GM19324 (cell line): Measurements from ENCODE around the gene ST6GALNAC3.
"Not testable (repeated sequence)": the region's sequence is repeated elsewhere in the genome, so short reads cannot be mapped to it uniquely, and the experiment has no call there.

Experiments used
- ATAC-seq: cut with Tn5 transposase; IDR thresholded peaks from one replicate; pipeline ENCODE4 v1.9.1; 2021; ENCODE audit warnings: mild to moderate bottlenecking, moderate library complexity; ENCODE audit not compliant: unreplicated experiment, low FRiP score

The ST6GALNAC3 gene

DNA sequence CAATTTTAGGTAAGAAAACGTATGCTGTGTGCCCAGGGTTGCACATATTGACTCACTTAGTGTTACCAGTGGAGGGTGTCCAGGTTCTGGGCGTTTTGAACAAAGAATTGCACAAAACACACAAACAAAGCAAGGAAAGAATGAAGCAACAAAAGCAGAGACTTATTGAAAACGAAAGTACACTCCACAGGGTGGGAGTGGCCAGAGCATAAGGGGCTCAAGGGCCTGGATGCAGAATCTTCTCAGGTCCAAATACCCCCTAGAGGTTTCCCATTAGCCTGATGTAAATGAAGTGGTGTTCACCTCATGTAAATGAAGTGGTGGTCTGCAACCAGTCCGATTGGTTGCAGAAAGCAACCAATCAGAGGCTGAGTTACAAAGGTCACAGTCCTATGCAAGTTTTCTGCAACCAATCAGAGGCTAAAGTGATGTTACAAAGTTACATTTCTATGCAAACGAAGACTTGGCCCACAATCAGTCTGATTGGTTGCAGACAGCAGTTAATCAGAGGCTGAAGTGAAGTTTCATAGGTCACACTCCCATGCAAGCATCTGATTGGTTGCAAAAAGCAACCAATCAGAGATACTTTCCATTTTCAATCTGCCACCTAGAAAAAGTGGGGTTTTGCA is 228.3 kb downstream of the ST6GALNAC3 start:
- ATAC-seq: no peak

DNA sequence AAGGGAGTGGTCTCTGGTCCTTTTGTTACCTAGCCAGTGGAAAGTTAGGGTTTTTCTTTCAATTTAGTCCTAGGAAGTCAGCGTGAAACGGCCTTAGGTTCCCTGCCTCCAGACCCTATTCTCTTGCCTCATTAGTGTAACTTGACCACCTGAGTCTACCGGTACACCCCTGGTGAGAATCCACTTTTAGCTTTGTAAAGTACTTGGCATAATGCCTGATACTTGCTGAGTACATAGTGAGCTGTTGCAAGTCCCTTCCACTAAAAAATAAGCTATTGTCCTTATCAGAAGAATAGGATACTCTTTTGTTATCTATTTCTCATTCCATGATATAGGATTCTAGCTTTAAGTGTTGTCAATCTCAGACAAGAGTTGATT is 228.8 kb downstream of the ST6GALNAC3 start:
- no peak for ATAC-seq

DNA sequence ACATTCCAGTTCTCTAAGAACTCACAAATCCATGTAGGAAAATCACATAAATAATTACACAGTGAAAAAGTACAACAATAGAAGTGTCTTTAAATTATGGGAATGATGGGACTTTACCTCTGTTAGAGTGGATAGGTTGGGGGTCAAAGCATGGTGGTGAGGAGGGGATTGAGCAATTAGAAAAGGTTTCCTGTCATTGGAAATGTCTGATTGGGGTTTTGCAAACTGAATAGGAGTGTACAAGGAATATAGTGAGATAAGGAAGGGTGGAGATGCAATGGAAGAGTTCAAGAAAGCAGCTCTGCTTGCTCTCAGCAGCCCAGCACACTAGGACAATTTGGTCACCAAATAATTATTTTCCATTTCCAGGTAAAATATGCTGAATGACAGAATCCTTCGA is 238.8 kb downstream of the ST6GALNAC3 start:
- no peak for ATAC-seq

DNA sequence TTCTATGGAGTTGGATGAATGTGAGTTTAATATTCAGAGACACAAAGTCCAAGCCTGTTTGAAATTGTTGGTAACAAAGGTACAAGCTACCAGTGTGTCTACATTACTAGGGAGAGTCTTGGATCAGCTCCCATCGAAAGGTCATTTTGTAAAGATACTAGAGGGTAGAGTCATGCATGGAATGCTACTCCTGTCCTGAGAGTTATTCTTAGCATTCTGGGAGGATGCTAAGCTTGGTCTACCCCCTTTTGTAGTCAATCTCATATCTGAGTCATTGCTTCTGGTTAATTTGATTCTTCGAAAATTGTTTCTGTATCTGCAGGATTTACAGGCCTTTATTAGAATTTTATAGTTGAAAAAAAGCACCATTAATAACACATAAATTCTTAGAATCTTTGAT is 240.2 kb downstream of the ST6GALNAC3 start:
- ATAC-seq: no peak

DNA sequence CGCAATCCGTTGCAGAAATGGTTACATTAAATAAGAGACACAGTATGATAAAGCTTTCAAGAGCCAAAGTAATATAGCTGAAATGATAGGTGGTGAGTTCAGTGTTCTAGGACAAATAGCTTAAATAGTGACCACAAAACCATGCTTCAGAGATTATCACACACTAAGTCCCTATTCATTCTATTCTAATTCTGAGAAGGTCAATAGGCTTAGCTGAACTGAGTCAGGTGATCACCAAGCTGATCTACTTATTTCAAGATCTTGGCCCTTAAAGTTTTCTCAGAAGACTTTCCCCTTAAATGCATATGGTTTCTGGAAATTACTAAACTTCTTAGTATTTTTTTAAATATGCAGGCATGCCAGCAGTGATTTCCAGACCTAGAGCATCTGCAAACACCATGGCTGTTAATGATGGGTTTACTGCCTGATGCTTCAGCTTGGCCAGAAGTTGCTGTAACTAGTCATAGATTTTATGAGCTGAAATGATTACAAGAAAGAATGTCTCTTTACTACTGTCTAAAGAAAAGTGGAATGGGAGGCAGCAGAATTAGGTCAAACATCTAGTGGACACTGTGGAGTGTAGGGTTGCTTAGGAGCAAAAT is 242.9 kb downstream of the ST6GALNAC3 start:
- ATAC-seq: no peak

DNA sequence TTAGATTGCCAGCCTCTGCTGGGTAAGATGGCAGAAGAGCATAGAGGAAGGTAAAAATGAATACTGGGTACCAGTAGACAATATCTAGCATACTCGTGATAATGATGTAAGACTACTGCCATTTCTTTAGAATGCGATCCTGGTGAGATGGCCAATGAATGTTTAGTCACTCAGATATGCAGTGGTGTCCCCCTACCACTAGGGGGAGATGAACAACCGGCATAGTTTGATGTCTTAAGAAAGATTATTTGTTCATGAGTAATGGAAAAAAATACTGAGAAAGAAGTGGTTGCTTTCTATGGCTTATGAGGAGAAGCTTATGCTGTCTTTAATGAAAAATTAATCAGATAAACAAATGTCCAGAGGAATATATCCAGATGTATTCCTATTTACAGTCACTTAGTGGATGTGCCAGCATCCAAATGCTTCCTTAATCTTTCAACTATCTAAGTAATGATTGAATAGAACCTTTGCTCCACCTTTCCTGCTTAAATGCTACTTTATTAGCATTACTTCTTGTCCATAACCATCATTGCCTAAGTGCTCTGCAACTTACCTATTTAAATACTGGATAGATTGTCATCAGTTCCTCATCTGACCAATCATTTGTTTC is 256.6 kb downstream of the ST6GALNAC3 start:
- peak; percentile 71 for ATAC-seq

DNA sequence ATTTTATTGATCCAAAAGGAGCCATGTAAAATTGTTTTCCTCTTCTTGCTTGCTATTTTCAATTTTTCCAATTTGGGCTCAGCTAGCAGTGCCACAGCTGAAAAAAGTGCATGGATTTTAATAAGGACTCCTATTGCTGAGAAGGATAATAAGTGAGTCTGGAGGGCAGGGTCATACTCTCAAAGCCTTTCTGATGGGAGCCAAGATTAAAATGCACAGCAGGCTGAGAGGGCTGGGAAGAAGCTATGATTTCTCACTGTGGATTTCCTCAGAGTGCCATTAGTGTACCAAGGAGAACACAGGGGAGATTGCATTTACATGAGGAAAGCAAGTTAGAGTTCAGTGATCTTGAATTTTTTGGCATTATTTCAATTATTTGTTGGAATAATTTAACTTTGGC is 261.3 kb downstream of the ST6GALNAC3 start:
- no peak for ATAC-seq

DNA sequence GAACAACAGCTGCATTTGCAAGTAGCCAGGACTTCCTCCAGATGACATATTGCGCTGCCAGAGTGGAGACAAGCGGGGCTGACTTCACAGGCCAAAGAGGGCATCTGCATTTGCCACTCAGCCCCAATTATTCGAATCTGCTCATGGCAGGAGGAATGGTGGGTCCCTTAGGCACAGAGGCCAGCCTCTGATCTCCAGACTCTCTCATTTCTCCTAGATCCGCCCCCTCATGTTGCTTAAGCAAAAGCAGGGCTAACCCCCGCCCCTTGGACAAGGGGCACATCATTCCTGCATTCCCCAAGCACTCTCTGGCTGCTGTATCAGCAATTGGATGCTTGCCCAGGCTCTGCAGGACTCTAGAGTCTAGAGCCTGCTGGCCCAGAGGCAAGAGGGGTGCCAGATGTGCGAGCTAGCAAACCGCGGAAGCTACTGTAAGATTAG is 262.4 kb downstream of the ST6GALNAC3 start:
- ATAC-seq: no peak

DNA sequence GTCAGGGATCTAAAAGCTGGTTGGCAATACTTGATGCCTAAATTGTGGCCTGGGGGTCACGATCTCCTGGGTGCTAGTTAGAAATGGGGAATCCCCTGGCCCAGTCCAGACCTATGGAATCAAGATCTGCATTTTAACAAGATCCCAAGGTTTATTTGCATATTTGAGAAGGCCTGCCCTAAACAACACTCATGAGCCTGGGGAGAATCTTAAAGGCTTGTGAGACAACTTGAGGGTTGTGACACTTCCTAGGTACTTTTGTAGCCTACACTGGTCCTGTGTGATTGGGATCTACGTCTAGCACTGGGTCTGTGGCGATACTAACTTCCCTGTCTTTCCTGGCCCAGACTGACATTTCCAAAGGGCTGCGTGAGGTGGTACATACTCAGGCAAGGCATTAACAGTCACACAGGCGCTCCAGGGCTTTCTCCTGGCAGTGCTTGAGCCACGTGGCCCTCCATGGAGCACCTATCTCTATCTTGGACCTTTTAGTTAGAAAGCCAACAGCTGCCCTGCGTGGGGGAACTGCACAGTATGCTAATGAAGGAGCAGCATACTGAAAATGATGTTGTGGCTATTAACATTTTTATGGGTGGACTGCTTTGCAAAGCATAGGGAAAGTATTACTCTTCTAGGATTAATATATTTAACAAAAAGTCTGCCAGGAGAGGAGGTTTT is 263.1 kb downstream of the ST6GALNAC3 start:
- ATAC-seq: no peak

DNA sequence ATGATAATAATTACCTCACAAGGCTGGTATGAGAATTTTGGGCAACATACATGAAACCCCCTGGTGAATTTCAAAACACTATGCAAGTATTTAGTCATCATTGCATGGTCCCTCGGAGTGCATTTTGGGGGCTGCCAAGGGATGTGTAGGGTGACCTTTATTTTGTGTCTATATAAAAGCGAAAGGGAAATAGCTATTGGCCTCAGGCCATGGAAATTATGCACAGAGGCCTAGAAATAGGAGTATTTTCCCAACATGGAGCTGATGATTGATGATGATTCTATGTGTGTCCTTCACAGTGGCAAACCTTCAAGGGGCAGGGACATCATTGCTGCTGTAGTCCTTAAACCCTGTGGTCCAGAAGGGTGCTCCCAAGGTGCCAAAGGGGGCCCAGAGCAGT is 265.5 kb downstream of the ST6GALNAC3 start:
- no peak for ATAC-seq

DNA sequence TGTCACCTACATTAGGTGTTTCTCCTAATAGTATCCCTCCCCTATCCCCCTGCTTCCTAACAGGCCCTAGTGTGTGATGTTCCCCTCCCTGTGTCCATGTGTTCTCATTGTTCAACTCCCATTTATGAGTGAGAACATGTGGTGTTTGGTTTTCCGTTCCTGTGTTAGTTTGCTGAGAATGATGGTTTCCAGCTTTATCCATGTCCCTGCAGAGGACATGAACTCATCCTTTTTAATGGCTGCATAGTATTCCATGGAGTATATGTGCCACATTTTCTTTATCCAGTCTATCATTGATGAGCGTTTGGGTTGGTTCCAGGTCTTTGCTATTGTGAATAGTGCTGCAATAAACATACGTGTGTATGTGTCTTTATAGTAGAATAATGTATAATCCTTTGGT is 267.3 kb downstream of the ST6GALNAC3 start:
- not testable (repeated sequence) for ATAC-seq

DNA sequence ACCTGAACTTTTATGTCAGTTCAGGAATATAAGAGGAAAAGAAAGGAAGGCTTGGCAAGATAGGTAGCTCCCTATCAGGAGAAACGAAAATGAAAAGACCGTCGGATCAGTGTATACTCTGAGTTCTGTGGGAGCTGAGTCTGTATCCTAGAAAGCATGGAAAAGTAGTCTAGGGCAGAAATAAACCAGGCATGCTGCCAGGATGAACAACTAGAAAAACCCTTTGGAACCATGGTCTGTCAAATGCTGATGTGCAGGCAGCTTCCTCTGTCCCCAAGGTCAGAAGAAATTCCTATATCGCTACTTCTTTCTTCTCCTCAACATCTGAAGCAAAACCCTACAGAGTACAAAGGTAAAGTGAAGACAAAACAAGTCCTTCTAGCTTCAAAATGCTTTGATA is 268.8 kb downstream of the ST6GALNAC3 start:
- ATAC-seq: no peak

DNA sequence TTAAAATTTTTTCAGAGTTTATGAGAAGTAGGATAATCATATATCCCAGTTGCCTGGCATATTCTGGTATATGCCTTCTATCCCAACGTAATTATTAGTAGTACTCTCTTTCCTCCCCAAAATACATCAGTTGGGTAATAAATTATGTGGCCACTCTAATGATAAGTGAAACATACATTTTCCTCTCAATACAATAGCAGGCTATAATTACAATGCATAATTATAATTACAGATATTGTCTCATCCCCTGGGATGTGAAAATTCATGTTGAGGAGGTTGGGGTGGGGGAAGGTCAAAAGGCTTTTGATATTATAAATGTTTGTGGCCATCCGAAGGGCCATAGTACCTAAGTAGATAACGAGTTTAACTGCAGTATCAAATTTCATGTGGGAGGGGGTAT is 277.1 kb downstream of the ST6GALNAC3 start:
- no peak for ATAC-seq

DNA sequence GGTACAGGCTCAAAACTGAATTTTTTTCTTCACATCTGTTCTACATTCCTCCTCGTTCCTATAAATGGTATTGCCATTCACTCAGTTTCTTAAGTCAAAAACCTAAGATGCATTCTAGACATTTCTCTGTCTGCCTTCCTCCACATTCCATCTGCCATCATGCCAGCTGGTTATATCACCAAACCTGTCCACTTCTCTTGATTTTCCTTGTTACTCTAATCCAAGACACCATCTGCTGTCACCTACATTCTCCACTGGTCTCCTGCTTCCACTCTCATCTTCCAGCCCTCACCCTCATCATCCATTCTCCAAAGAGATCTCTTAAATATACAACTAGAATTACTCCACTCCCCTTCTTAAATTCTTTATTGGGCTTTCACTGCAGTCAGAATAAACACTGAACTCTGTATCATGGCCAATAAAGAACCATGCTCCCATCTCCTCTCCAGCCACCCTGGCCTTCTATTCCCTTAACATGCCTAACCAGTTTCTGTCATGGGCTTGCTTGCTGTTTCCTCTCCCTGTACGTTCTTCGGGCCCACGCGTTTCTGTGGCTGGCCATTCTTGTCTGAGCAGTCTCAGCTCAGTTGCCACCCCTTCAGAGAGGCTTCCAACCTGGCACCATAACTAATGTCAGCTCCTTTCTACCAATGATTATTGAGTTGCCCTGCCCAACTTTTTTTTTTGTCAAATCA is 278.3 kb downstream of the ST6GALNAC3 start:
- ATAC-seq: no peak

DNA sequence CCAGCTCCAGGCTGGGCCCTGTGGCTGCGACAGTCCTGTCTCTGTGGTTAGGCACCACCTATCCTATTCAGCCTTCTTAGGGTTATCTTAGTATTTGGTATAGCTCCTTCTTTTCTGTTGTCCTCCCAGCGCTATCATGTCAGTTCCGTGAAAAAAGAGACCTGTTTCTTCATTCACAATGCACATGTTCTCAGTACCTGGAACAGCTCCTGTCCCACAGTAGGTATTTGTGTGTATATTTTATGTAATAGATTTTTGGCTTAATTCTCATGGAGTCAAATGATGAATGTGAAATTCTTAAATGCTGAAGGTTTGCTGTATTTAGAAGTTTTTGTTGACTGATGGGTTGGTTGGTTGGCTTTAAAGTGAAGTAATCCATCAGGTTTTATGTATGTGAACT is 279.7 kb downstream of the ST6GALNAC3 start:
- no peak for ATAC-seq

DNA sequence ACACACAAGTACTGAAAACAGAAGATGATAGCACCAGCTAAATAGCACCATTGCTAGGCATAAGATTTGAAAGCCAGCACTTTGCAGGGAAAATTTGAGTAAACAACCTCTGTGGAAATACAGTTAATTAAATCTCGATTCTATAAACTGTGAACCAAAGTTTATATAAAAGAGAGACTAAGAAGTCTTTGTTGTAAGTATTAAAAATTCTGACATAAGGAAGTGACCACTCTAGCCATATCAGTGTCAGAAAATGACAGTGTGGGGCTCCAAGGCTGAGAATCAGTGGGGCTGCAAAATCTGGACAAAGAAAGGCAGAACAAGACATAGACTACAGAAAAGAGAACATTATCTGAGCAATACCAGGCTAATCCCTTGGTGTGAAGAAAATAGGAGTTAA is 292.2 kb downstream of the ST6GALNAC3 start:
- no peak for ATAC-seq

DNA sequence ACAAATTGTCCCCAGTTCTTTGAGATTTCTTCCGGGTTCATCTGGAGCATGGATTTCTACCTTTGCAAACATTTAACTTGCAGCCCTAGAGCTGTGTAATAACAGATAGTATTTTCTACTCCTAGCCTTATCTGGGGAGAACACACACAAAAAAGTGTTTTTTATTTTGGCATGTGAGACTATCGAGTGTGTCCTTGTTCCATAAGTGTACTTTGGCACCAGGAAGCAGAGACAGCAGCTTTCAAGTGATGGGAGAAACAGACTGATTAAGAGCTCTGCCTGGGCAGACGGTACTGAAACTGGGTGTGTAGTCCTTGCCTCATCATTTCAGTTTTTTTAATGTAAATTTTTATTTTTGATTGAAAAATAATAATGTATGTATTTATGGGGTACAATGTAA is 297.4 kb downstream of the ST6GALNAC3 start:
- no peak for ATAC-seq

DNA sequence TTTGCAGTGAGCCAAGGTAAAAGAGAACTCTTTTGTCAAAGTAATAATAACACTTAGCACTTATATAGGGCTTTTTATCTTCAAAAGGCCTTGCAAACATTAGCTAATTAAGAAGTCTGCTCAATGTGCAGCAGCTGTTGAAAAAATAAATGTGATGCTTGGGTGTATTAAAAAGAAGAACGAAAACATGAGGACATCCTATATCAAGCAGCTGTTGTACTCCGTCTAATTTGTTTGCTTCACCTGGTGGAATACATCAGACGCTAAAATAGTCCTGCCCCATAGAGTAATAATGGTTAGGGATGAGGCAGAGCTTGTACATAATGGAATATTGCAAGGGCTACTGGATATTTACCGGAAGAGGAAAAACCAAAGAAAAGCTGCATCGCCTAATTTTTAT is 299.5 kb downstream of the ST6GALNAC3 start:
- ATAC-seq: no peak

DNA sequence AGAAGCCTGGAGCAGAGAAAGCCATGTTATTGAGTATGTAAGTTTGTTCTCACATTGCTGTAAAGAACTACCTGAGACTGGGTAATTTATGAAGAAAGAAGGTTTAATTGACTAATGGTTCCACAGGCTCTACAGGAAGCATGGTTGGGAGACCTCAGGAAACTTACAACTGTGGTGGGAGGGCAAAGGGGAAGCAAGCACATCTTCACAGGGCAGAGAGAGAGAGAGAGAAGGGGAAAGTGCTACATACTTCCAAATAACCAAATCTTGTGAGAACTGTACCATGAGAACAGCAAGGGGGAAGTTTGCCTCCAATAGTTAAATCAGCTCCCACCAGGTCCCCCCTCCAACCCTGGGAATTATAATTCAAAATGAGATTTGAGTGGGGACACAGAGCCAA is 302.7 kb downstream of the ST6GALNAC3 start:
- no peak for ATAC-seq

DNA sequence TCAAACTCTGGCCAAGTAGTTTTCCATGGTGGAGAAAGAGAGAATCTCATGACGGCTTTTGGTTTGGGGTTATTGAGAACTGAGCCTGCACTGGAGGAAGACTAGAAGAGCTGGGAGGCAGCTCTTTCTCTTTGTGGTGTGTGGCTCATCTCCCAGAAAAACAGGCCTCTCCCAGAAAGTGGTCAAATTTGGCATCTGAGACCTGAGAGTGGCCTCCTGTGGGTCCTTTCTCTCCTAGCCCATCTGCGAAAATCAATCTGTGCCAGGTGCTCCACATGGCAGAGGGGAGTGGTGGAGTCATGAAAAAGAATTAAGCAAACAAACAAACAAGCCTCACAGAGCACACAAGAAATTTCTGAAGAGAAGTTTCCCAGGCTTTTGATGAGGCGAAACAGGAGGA is 305.0 kb downstream of the ST6GALNAC3 start:
- no peak for ATAC-seq

DNA sequence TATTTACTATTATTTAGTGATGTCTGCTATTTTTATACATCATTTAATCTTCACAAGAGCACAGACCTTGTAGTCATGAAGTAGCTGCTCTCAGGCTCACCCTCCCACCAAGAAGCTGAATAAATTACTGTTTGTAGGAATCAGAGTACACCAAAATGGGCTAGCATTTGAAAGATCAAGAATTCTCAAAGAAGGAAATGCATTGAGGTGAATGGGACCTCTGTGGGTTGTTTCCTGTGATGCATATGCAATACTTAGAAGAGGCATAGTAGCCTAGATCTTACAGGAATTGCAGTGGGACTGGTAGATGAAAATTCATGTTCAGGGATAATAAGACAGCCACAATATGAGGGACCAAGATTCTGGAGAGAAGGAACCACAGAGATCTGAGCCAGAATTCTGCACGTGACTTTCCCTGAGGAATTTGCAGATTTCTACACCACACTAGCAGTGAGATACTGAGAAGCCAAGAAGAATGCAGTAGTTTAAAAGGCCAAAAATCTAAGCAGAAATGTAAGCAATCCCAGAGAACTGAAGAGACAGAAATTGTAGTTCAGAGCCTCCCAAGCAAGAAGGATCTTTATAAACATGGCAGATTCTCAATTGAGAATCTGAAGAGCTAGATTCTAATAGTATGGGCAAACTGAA is 307.0 kb downstream of the ST6GALNAC3 start:
- ATAC-seq: no peak
